Liver (tissue), 3 donors: ENCODE results near the gene MRRF.

Source experiments
- FOXA1 ChIP-seq: IDR thresholded peaks from 2 replicates; pipeline ENCODE4 v1.6.1; 2016; ENCODE audit warnings: antibody characterized with exemption
- FOXA2 ChIP-seq: IDR thresholded peaks from 2 replicates; pipeline ENCODE4 v1.6.1; 2016; ENCODE audit warnings: antibody characterized with exemption
- JUND ChIP-seq, 2 donors: IDR thresholded peaks; 2 replicates each; pipeline ENCODE4 v1.6.1; 2016; ENCODE audit warnings: antibody characterized with exemption in 2 of 2
- SP1 ChIP-seq: IDR thresholded peaks from 2 replicates; pipeline ENCODE4 v1.6.1; 2018; ENCODE audit warnings: antibody characterized with exemption, mild to moderate bottlenecking
- TAF1 ChIP-seq: conservative IDR thresholded peaks from 2 replicates; pipeline ENCODE4 v1.6.1; 2016; ENCODE audit warnings: antibody characterized with exemption, mild to moderate bottlenecking
- YY1 ChIP-seq: IDR thresholded peaks from 2 replicates; pipeline ENCODE4 v1.6.1; 2016; ENCODE audit warnings: antibody characterized with exemption, mild to moderate bottlenecking
- TF ChIP-seq, protein P1 (sequence below): fragments of 150-350 bp; IDR thresholded peaks from 2 replicates; pipeline ENCODE4 v1.5.1; 2017; ENCODE audit warnings: improper control_type of control experiment, low read depth, low read length; ENCODE audit not compliant: missing input control
- TF ChIP-seq, protein P2 (sequence below): IDR thresholded peaks from 2 replicates; pipeline ENCODE4 v1.6.1; 2016; ENCODE audit warnings: antibody characterized with exemption, mild to moderate bottlenecking
- TF ChIP-seq, protein P3 (sequence below): IDR thresholded peaks from 2 replicates; pipeline ENCODE4 v1.6.1; 2016; ENCODE audit warnings: antibody characterized with exemption
- TF ChIP-seq, protein P4 (sequence below): IDR thresholded peaks from 2 replicates; pipeline ENCODE4 v1.6.1; 2016; ENCODE audit warnings: antibody characterized with exemption
- TF ChIP-seq, protein P5 (sequence below): IDR thresholded peaks from 2 replicates; pipeline ENCODE4 v1.6.1; 2016; ENCODE audit warnings: antibody characterized with exemption
- donor health status: healthy.
- donor health status: healthy.

DNA sequence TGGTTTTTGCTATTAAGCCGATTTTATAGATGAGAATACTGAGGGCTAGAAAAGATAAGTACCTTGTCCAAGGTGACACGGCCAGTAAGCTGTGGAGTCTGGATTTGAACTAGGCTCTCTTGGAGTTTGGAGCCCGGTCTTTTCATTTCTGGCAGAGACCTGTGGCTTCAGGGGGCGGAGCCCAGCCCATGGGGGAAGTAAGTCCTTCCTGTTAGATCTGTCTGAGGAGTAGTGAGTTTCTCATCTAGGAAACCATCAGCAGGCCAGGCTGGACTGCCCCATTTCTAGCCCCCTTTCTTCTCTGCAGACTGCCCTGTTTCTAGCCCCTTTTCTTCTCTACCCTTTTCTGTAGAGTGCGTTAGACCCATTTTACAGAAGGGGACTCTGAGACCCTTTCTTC is 105.6 kb downstream of the MRRF start:
- TF ChIP-seq FOXA1, result no peak
- TF ChIP-seq, protein P1, sequence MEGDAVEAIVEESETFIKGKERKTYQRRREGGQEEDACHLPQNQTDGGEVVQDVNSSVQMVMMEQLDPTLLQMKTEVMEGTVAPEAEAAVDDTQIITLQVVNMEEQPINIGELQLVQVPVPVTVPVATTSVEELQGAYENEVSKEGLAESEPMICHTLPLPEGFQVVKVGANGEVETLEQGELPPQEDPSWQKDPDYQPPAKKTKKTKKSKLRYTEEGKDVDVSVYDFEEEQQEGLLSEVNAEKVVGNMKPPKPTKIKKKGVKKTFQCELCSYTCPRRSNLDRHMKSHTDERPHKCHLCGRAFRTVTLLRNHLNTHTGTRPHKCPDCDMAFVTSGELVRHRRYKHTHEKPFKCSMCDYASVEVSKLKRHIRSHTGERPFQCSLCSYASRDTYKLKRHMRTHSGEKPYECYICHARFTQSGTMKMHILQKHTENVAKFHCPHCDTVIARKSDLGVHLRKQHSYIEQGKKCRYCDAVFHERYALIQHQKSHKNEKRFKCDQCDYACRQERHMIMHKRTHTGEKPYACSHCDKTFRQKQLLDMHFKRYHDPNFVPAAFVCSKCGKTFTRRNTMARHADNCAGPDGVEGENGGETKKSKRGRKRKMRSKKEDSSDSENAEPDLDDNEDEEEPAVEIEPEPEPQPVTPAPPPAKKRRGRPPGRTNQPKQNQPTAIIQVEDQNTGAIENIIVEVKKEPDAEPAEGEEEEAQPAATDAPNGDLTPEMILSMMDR, result no peak
- TF ChIP-seq, protein P2, sequence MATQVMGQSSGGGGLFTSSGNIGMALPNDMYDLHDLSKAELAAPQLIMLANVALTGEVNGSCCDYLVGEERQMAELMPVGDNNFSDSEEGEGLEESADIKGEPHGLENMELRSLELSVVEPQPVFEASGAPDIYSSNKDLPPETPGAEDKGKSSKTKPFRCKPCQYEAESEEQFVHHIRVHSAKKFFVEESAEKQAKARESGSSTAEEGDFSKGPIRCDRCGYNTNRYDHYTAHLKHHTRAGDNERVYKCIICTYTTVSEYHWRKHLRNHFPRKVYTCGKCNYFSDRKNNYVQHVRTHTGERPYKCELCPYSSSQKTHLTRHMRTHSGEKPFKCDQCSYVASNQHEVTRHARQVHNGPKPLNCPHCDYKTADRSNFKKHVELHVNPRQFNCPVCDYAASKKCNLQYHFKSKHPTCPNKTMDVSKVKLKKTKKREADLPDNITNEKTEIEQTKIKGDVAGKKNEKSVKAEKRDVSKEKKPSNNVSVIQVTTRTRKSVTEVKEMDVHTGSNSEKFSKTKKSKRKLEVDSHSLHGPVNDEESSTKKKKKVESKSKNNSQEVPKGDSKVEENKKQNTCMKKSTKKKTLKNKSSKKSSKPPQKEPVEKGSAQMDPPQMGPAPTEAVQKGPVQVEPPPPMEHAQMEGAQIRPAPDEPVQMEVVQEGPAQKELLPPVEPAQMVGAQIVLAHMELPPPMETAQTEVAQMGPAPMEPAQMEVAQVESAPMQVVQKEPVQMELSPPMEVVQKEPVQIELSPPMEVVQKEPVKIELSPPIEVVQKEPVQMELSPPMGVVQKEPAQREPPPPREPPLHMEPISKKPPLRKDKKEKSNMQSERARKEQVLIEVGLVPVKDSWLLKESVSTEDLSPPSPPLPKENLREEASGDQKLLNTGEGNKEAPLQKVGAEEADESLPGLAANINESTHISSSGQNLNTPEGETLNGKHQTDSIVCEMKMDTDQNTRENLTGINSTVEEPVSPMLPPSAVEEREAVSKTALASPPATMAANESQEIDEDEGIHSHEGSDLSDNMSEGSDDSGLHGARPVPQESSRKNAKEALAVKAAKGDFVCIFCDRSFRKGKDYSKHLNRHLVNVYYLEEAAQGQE, result no peak
- no peak for TF ChIP-seq TAF1
- no peak for TF ChIP-seq YY1
- no peak for TF ChIP-seq JUND (IDR thresholded peaks at IDR 0.05)
- TF ChIP-seq FOXA2, result no peak
- no peak for TF ChIP-seq SP1
- TF ChIP-seq, protein P3, sequence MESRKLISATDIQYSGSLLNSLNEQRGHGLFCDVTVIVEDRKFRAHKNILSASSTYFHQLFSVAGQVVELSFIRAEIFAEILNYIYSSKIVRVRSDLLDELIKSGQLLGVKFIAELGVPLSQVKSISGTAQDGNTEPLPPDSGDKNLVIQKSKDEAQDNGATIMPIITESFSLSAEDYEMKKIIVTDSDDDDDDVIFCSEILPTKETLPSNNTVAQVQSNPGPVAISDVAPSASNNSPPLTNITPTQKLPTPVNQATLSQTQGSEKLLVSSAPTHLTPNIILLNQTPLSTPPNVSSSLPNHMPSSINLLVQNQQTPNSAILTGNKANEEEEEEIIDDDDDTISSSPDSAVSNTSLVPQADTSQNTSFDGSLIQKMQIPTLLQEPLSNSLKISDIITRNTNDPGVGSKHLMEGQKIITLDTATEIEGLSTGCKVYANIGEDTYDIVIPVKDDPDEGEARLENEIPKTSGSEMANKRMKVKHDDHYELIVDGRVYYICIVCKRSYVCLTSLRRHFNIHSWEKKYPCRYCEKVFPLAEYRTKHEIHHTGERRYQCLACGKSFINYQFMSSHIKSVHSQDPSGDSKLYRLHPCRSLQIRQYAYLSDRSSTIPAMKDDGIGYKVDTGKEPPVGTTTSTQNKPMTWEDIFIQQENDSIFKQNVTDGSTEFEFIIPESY, result no peak
- TF ChIP-seq, protein P4, sequence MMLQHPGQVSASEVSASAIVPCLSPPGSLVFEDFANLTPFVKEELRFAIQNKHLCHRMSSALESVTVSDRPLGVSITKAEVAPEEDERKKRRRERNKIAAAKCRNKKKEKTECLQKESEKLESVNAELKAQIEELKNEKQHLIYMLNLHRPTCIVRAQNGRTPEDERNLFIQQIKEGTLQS, result no peak
- TF ChIP-seq, protein P5, sequence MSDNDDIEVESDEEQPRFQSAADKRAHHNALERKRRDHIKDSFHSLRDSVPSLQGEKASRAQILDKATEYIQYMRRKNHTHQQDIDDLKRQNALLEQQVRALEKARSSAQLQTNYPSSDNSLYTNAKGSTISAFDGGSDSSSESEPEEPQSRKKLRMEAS, result no peak
